ENCODE results near the gene CCNF.

The CCNF gene

GRCh38 chr16:2483939-2484897 lies 55.0 kb downstream of the CCNF start:
- no peak for DNase-seq

GRCh38 chr16:2484898-2485508 lies 55.8 kb downstream of the CCNF start:
- no peak for DNase-seq

GRCh38 chr16:2485811-2486507 lies 56.7 kb downstream of the CCNF start:
- no peak for DNase-seq

- DNase-seq, result peak in 24 of 56 donors; percentile 13 to 65 (median 36)
These were observed 57.6 kb downstream of the CCNF start for GRCh38 chr16:2486645-2487516.

GRCh38 chr16:2487517-2487842 lies 58.2 kb downstream of the CCNF start:
- DNase-seq, result peak in 1 of 56 donors; percentile 65

- DNase-seq, result no peak
These were observed 58.8 kb downstream of the CCNF start for GRCh38 chr16:2487903-2488531.

- DNase-seq, result no peak
These were observed 60.3 kb downstream of the CCNF start for GRCh38 chr16:2489581-2489980.

GRCh38 chr16:2490190-2491105 lies 61.2 kb downstream of the CCNF start:
- DNase-seq, result no peak

- no peak for DNase-seq
These were observed 63.0 kb downstream of the CCNF start for GRCh38 chr16:2492292-2492691.

- no peak for DNase-seq
These were observed 64.4 kb downstream of the CCNF start for GRCh38 chr16:2493605-2494004.

- DNase-seq, result no peak
These were observed 65.4 kb downstream of the CCNF start for GRCh38 chr16:2494616-2495015.

GRCh38 chr16:2495041-2495440 lies 65.8 kb downstream of the CCNF start:
- DNase-seq, result no peak

GRCh38 chr16:2496223-2497115 lies 67.2 kb downstream of the CCNF start:
- no peak for DNase-seq

- peak in 1 of 56 donors; percentile 32 for DNase-seq
These were observed 67.9 kb downstream of the CCNF start for GRCh38 chr16:2497116-2497630.

GRCh38 chr16:2497695-2498484 lies 68.6 kb downstream of the CCNF start:
- DNase-seq, result no peak

- no peak for DNase-seq
These were observed 69.4 kb downstream of the CCNF start for GRCh38 chr16:2498531-2499253.

- DNase-seq, result no peak
These were observed 70.2 kb downstream of the CCNF start for GRCh38 chr16:2499454-2499853.

Measured in amygdala (tissue), 56 donors.